ENCODE data around the gene ICA1L.

Gene ICA1L

DNA sequence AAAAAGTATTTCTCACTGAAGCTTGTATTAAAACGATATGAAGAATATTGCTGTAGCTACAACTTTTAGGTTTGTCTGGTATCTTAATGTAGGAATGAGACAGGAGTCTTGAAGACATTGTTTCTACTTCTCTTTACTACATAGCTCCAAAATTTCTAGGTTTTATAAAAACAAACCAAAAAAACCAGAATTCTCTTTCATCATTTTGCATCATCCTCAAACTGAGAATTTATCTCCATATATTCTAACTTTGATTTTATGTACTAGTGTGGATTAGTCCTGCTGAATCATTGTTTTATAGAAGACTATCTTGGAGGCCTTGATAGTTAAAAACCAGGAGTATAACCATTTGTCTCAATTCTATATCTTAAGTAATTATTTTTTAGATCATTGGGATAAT, 100.2 kb downstream of the ICA1L start:
- no peak overlapping the region for H2AFZ ChIP-seq (ENCODE audit: low read depth, low read length, severe bottlenecking)
- H3K9me3 ChIP-seq (ENCODE audit: insufficient read depth, low read length): no peaks in the 10 kb centered on the region
- no peaks in the 10 kb centered on the region for H3F3A ChIP-seq (ENCODE audit: insufficient read depth)
- H3K79me2 ChIP-seq (ENCODE audit: insufficient read depth, low read length): no peaks in the 10 kb centered on the region
- no peaks in the 10 kb centered on the region for H3K27me3 ChIP-seq (ENCODE audit: low read length)
- no peak for TF ChIP-seq EZH2phosphoT487 (conservative IDR thresholded peaks at IDR 0.05; ENCODE audit: low read length)
- TF ChIP-seq CTCF (IDR thresholded peaks at IDR 0.05; ENCODE audit: insufficient read depth, low read length, poor library complexity, severe bottlenecking): no peak
- H3K27ac ChIP-seq (ENCODE audit: low read depth, low read length): no peak overlapping the region
- no peak overlapping the region for H3K4me2 ChIP-seq (ENCODE audit: low read depth, low read length, poor library complexity, severe bottlenecking)
- no peaks in the 10 kb centered on the region for H4K20me1 ChIP-seq (ENCODE audit: low read depth, low read length)
- no peak overlapping the region for H3K4me3 ChIP-seq (ENCODE audit: insufficient read depth, low read length, poor library complexity, severe bottlenecking)
- no peak overlapping the region for H3K9ac ChIP-seq (ENCODE audit: low read length)
- H3K36me3 ChIP-seq (ENCODE audit: low read length): no peaks in the 10 kb centered on the region
- no peaks in the 10 kb centered on the region for H3K9me2 ChIP-seq (replicated peaks; ENCODE audit: insufficient read depth, low read length)

DNA sequence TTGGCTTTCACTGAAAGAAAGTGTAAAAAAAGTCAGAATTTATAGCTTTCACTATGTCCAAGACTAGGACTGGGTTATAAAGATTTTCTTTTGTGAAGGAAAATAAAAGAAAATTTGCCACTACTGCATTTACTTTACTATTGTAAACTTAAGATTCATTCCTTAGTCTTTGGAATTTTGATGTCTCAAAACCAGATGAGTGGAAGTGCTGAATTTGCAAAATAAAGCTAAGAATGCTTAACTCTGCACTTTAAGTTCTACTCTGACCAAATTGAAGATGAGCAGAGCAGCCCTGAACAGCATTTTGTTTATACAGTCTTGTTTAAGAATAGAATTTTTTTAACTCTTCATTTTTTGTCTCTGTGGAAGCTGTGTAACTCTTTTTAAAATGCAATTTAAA, 102.4 kb downstream of the ICA1L start:
- H4K20me1 ChIP-seq (ENCODE audit: low read depth, low read length): no peaks in the 10 kb centered on the region
- no peak for TF ChIP-seq EZH2phosphoT487 (conservative IDR thresholded peaks at IDR 0.05; ENCODE audit: low read length)
- TF ChIP-seq CTCF (IDR thresholded peaks at IDR 0.05; ENCODE audit: insufficient read depth, low read length, poor library complexity, severe bottlenecking): no peak

GRCh38 chr2:202768273-202768672, 103.3 kb downstream of the ICA1L start:
- H3F3A ChIP-seq (ENCODE audit: insufficient read depth): no peaks in the 10 kb centered on the region
- no peak overlapping the region for H3K9ac ChIP-seq (ENCODE audit: low read length)
- H3K36me3 ChIP-seq (ENCODE audit: low read length): no peaks in the 10 kb centered on the region
- no peaks in the 10 kb centered on the region for H3K27me3 ChIP-seq (ENCODE audit: low read length)
- H3K4me2 ChIP-seq (ENCODE audit: low read depth, low read length, poor library complexity, severe bottlenecking): no peak overlapping the region
- TF ChIP-seq CTCF (IDR thresholded peaks at IDR 0.05; ENCODE audit: insufficient read depth, low read length, poor library complexity, severe bottlenecking): no peak
- no peaks in the 10 kb centered on the region for H3K9me3 ChIP-seq (ENCODE audit: insufficient read depth, low read length)
- no peak overlapping the region for H2AFZ ChIP-seq (ENCODE audit: low read depth, low read length, severe bottlenecking)
- H3K27ac ChIP-seq (ENCODE audit: low read depth, low read length): no peak overlapping the region
- no peaks in the 10 kb centered on the region for H3K9me2 ChIP-seq (replicated peaks; ENCODE audit: insufficient read depth, low read length)
- no peaks in the 10 kb centered on the region for H3K79me2 ChIP-seq (ENCODE audit: insufficient read depth, low read length)
- H3K4me3 ChIP-seq (ENCODE audit: insufficient read depth, low read length, poor library complexity, severe bottlenecking): no peak overlapping the region
- no peaks in the 10 kb centered on the region for H4K20me1 ChIP-seq (ENCODE audit: low read depth, low read length)

More for the DNA sequence above, 102.4 kb downstream of the ICA1L start:
- H2AFZ ChIP-seq (ENCODE audit: low read depth, low read length, severe bottlenecking): no peak overlapping the region
- no peaks in the 10 kb centered on the region for H3K79me2 ChIP-seq (ENCODE audit: insufficient read depth, low read length)
- H3K9ac ChIP-seq (ENCODE audit: low read length): no peak overlapping the region
- no peaks in the 10 kb centered on the region for H3K36me3 ChIP-seq (ENCODE audit: low read length)
- H3K27me3 ChIP-seq (ENCODE audit: low read length): no peaks in the 10 kb centered on the region
- no peaks in the 10 kb centered on the region for H3K9me2 ChIP-seq (replicated peaks; ENCODE audit: insufficient read depth, low read length)
- no peak overlapping the region for H3K4me3 ChIP-seq (ENCODE audit: insufficient read depth, low read length, poor library complexity, severe bottlenecking)
- no peak overlapping the region for H3K4me2 ChIP-seq (ENCODE audit: low read depth, low read length, poor library complexity, severe bottlenecking)
- H3F3A ChIP-seq (ENCODE audit: insufficient read depth): no peaks in the 10 kb centered on the region
- no peaks in the 10 kb centered on the region for H3K9me3 ChIP-seq (ENCODE audit: insufficient read depth, low read length)
- H3K27ac ChIP-seq (ENCODE audit: low read depth, low read length): no peak overlapping the region

DNA sequence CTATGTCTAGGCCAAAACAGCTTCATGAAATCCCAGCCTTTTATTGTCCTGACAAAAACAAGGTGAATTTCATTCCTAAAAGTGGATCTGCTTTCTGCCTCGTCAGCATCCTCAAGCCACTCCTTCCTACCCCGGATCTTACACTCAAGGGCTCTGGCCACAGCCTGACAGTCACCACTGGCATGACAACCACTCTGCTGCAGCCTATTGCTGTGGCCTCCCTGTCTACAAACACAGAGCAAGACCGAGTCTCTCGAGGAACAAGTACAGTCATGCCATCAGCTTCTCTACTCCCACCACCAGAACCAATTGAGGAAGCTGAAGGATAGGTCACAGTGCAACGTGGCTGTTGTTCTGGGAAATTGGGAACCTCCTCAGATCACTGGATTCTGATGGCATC, 106.1 kb downstream of the ICA1L start:
- Histone ChIP-seq H3K27me3 (ENCODE audit: low read length) (no peaks in the 10 kb centered on the region), H3K9ac (ENCODE audit: low read length) (no peak overlapping the region), H3K9me2 (replicated peaks; ENCODE audit: insufficient read depth, low read length) (no peaks in the 10 kb centered on the region), H3K9me3 (ENCODE audit: insufficient read depth, low read length) (no peaks in the 10 kb centered on the region), H3K4me3 (ENCODE audit: insufficient read depth, low read length, poor library complexity, severe bottlenecking) (no peak overlapping the region), H3F3A (ENCODE audit: insufficient read depth) (no peaks in the 10 kb centered on the region), H3K79me2 (ENCODE audit: insufficient read depth, low read length) (no peaks in the 10 kb centered on the region), H3K27ac (ENCODE audit: low read depth, low read length) (no peak overlapping the region), H3K4me2 (ENCODE audit: low read depth, low read length, poor library complexity, severe bottlenecking) (no peak overlapping the region), H3K36me3 (ENCODE audit: low read length) (no peaks in the 10 kb centered on the region), H4K20me1 (ENCODE audit: low read depth, low read length) (no peaks in the 10 kb centered on the region), H2AFZ (ENCODE audit: low read depth, low read length, severe bottlenecking) (no peak overlapping the region)
- no peak for TF ChIP-seq CTCF (IDR thresholded peaks at IDR 0.05; ENCODE audit: insufficient read depth, low read length, poor library complexity, severe bottlenecking)
- TF ChIP-seq EZH2phosphoT487 (conservative IDR thresholded peaks at IDR 0.05; ENCODE audit: low read length): no peak

Data from SU-DHL-6 (cell line).